Measurements from ENCODE around the gene SLC6A4.
"Not testable (repeated sequence)": the region's sequence is repeated elsewhere in the genome, so short reads cannot be mapped to it uniquely, and the experiment has no call there.

Gene SLC6A4

GRCh38 chr17:30170415-30170987 lies 65.0 kb downstream of the SLC6A4 start:
- DNase-seq = no peak

- no peak for DNase-seq
Measured at GRCh38 chr17:30165960-30166359, 69.5 kb downstream of the SLC6A4 start.

- DNase-seq = no peak
Measured at GRCh38 chr17:30165147-30165546, 70.3 kb downstream of the SLC6A4 start.

GRCh38 chr17:30164531-30164930 lies 71.0 kb downstream of the SLC6A4 start:
- no peak for DNase-seq

GRCh38 chr17:30161601-30162000 lies 73.9 kb downstream of the SLC6A4 start:
- DNase-seq = no peak

GRCh38 chr17:30160419-30161172 lies 74.9 kb downstream of the SLC6A4 start:
- peak; percentile 20 for DNase-seq

- no peak for DNase-seq
Measured at GRCh38 chr17:30158896-30159625, 76.4 kb downstream of the SLC6A4 start.

- no peak for DNase-seq
Measured at GRCh38 chr17:30155389-30155788, 80.1 kb downstream of the SLC6A4 start.

GRCh38 chr17:30153463-30153862 lies 82.0 kb downstream of the SLC6A4 start:
- no peak for DNase-seq

- DNase-seq = no peak
Measured at GRCh38 chr17:30151471-30151870, 84.0 kb downstream of the SLC6A4 start.

GRCh38 chr17:30148376-30148775 lies 87.1 kb downstream of the SLC6A4 start:
- no peak for DNase-seq

GRCh38 chr17:30147860-30148259 lies 87.6 kb downstream of the SLC6A4 start:
- not testable (repeated sequence) for DNase-seq

Measured in OCI-M1 (cell line).